Fibroblast of villous mesenchyme (primary cell): ENCODE results near the gene AMPH. TPM values are rescaled to one million over a fixed set of nuclear protein-coding genes. Genes with fewer than 3 reads are reported as not detected.

ENCODE experiments used
- DNase-seq: peaks from one replicate; pipeline ENCODE4 v3.0.0-alpha.2; 2010; ENCODE audit warnings: low read depth
- H3K4me3 ChIP-seq: 2 replicates; pipeline ENCODE4 v1.5.1; 2011; ENCODE audit warnings: low read depth, mild to moderate bottlenecking, low read length
- CTCF ChIP-seq: IDR thresholded peaks from 2 replicates; pipeline ENCODE4 v1.5.1; 2012; ENCODE audit warnings: low read depth, mild to moderate bottlenecking, low read length; ENCODE audit not compliant: insufficient read depth
- total RNA-seq: library from RNA; depleted of rRNA; stranded (reverse); fragments of >200 nt; gene quantifications from 2 replicates; pipeline ENCODE4 v1.2.3, GENCODE V29; 2012

Gene AMPH
- total RNA-seq, 1 donor, result 0.86 TPM

- H3K4me3 ChIP-seq, result no peak overlapping the region
- TF ChIP-seq CTCF, result no peak
- DNase-seq, result no peak
Measured at GRCh38 chr7:38565289-38565688, 65.9 kb downstream of the AMPH start.

- H3K4me3 ChIP-seq, result no peak overlapping the region
- no peak for TF ChIP-seq CTCF
- DNase-seq, result no peak
Measured at GRCh38 chr7:38563741-38564140, 67.4 kb downstream of the AMPH start.

GRCh38 chr7:38561166-38561565 lies 70.0 kb downstream of the AMPH start:
- no peak for DNase-seq
- TF ChIP-seq CTCF, result no peak
- H3K4me3 ChIP-seq, result no peak overlapping the region

GRCh38 chr7:38558761-38559345 lies 72.3 kb downstream of the AMPH start:
- no peak for DNase-seq
- H3K4me3 ChIP-seq, result no peak overlapping the region
- TF ChIP-seq CTCF, result no peak

GRCh38 chr7:38554586-38554985 lies 76.6 kb downstream of the AMPH start:
- no peak for TF ChIP-seq CTCF
- no peak overlapping the region for H3K4me3 ChIP-seq

GRCh38 chr7:38550836-38551235 lies 80.3 kb downstream of the AMPH start:
- TF ChIP-seq CTCF, result no peak
- no peak overlapping the region for H3K4me3 ChIP-seq
- no peak for DNase-seq

More at GRCh38 chr7:38554586-38554985, 76.6 kb downstream of the AMPH start:
- no peak for DNase-seq

GRCh38 chr7:38548605-38549004 lies 82.6 kb downstream of the AMPH start:
- DNase-seq, result no peak
- H3K4me3 ChIP-seq, result no peak overlapping the region
- TF ChIP-seq CTCF, result no peak
